Gastroesophageal sphincter (tissue), 4 donors: ENCODE data around the gene IL3. TPM values are rescaled to one million over a fixed set of nuclear protein-coding genes. Genes with fewer than 3 reads are reported as not detected.

ENCODE experiments used
- ATAC-seq: fragments of 150-250 bp; one replicate; pipeline ENCODE4 v1.9.1; 2016; ENCODE audit warnings: mild to moderate bottlenecking, moderate library complexity
- H3K27ac ChIP-seq, 4 donors: fragments of 200-600 bp; sonication (generic) in 3 of 4; 1 replicate in 3 of 4; 2 replicates in 1 of 4; pipeline ENCODE4 v1.5.1; 2016 to 2019
- H3K27me3 ChIP-seq: fragments of 200-600 bp; sonication (generic); one replicate; pipeline ENCODE4 v1.5.1; 2019
- H3K36me3 ChIP-seq, 2 donors: fragments of 200-600 bp; sonication (generic); one replicate each; pipeline ENCODE4 v1.5.1; 2019; ENCODE audit warnings: control low read depth in 1 of 2
- H3K4me1 ChIP-seq, 3 donors: fragments of 200-600 bp; sonication (generic); 1 replicate in 2 of 3; 2 replicates in 1 of 3; pipeline ENCODE4 v1.5.1; 2016 to 2019; ENCODE audit warnings: control low read depth in 2 of 3
- H3K4me3 ChIP-seq, 2 donors: fragments of 200-600 bp; sonication (generic); one replicate each; pipeline ENCODE4 v1.5.1; 2019; ENCODE audit warnings: mild to moderate bottlenecking in 1 of 2, moderate library complexity in 1 of 2
- H3K9me3 ChIP-seq, 3 donors: fragments of 200-600 bp; sonication (generic); one replicate each; pipeline ENCODE4 v1.5.1; 2017 to 2019; ENCODE audit warnings: control low read depth in 2 of 3
- CTCF ChIP-seq, 4 experiments: fragments of 200-600 bp in 2 of 4; fragments of 450-650 bp in 2 of 4; sonication (generic) in 1 of 4; IDR thresholded peaks; one replicate each; pipeline ENCODE4 v1.5.1; 2017 to 2019; ENCODE audit warnings: antibody characterized with exemption in 4 of 4, mild to moderate bottlenecking in 2 of 4, moderate library complexity in 2 of 4
- EP300 ChIP-seq: sonication (generic); formaldehyde crosslinking; IDR thresholded peaks from one replicate; pipeline ENCODE4 v1.6.1; 2017; ENCODE audit warnings: antibody characterized with exemption, mild to moderate bottlenecking
- POLR2A ChIP-seq, 2 donors: fragments of 450-650 bp; IDR thresholded peaks; one replicate each; pipeline ENCODE4 v1.6.1; 2017; ENCODE audit warnings: antibody characterized with exemption in 2 of 2, mild to moderate bottlenecking in 2 of 2, moderate library complexity in 1 of 2
- POLR2AphosphoS5 ChIP-seq: sonication (generic); formaldehyde crosslinking; IDR thresholded peaks from one replicate; pipeline ENCODE4 v1.6.1; 2017; ENCODE audit warnings: antibody characterized with exemption
- WGBS, 2 donors: methylation state at CpG; one replicate each; pipeline ENCODE4 v1.1.5; 2018; ENCODE audit warnings: low coverage in 1 of 2; 5-methylcytosine and 5-hydroxymethylcytosine counted together
- small RNA-seq, 4 donors: library from RNA; depleted of rRNA; stranded (forward); fragments of <200 nt; gene quantifications; one replicate each; pipeline ENCODE3, GENCODE V24; 2016
- total RNA-seq, 4 donors: library from RNA; depleted of rRNA; stranded (reverse); fragments of >200 nt; gene quantifications; one replicate each; pipeline ENCODE4 v1.1.0, GENCODE V29; 2016

IL3 gene
- total RNA-seq, 4 donors from 2014 or later, result not detected

GRCh38 chr5:132112111-132112510 lies 51.7 kb downstream of the IL3 start:
- WGBS, 2 donors, result 67 to 79% methylated on average over 2 to 3 of the region's 3 CpGs

More at GRCh38 chr5:132112111-132112510, 51.7 kb downstream of the IL3 start:
- H3K27me3 ChIP-seq, result no peaks in the 10 kb centered on the region
- H3K4me3 ChIP-seq, result no peak overlapping the region
- TF ChIP-seq POLR2AphosphoS5 (no peak), CTCF (IDR thresholded peaks at IDR 0.05) (no peak), POLR2A (IDR thresholded peaks at IDR 0.05) (no peak), EP300 (no peak)
- H3K27ac ChIP-seq, result no peak overlapping the region
- ATAC-seq, result no peak
- H3K36me3 ChIP-seq, result no peaks in the 10 kb centered on the region
- no peaks in the 10 kb centered on the region for H3K4me1 ChIP-seq
- H3K9me3 ChIP-seq, result peaks cover 0 to 13% (median 0%) of the 10 kb centered on the region in 3 donors

Small RNAs within 50 kb of the gene (small RNA-seq; reads per million reads assigned to genes)
- gene RF00285, result 0 reads per million in 4 donors

Other genes with a start within 250 kb of the IL3 start
- 1 to 10 TPM in 1 of 4 donors, under 1 TPM in 1, not detected in 2; 0.66 to 4.0 TPM for gene MEIKIN, start 115.0 kb upstream of the IL3 start, total RNA-seq
- gene ACSL6, start 49.0 kb upstream of the IL3 start, total RNA-seq, result 1 to 10 TPM; 1.3 to 3.6 (median 2.6) TPM
- gene CSF2, start 13.1 kb downstream of the IL3 start, total RNA-seq, result 1 to 10 TPM in 1 of 4 donors, not detected in 3; 1.1 TPM
- gene P4HA2, start 167.2 kb downstream of the IL3 start, total RNA-seq, result 10 to 100 TPM; 32.8 to 48.7 (median 37.6) TPM
- gene PDLIM4, start 197.0 kb downstream of the IL3 start, total RNA-seq, result 100 to 1,000 TPM in 1 of 4 donors, 10 to 100 TPM in 3; 75.0 to 200 (median 92.7) TPM
- 1 to 10 TPM in 1 of 4 donors, under 1 TPM in 3; 0.25 to 1.1 (median 0.61) TPM for gene SLC22A4, start 233.7 kb downstream of the IL3 start, total RNA-seq